DND-41 (cell line): ENCODE results near the gene PIGU.

Source experiments
- CTCF ChIP-seq: IDR thresholded peaks from 2 replicates; pipeline ENCODE4 v1.5.1; 2012; ENCODE audit warnings: borderline replicate concordance, low read length, moderate library complexity, mild to moderate bottlenecking; ENCODE audit not compliant: poor library complexity, severe bottlenecking; ENCODE audit errors: extremely low read depth
- EZH2 ChIP-seq: IDR thresholded peaks from 3 replicates; pipeline ENCODE4 v1.6.1; 2012; ENCODE audit warnings: borderline replicate concordance, low read depth, mild to moderate bottlenecking, moderate library complexity, low read length, inconsistent platforms; ENCODE audit not compliant: severe bottlenecking

- no peak for TF ChIP-seq CTCF
- no peak for TF ChIP-seq EZH2
Measured at GRCh38 chr20:34515484-34516246, 161.2 kb downstream of the PIGU start.
